GM13977 (cell line): Measurements from ENCODE around the gene MEF2A.

ENCODE experiments used
- DNase-seq: peaks from one replicate; pipeline ENCODE4 v3.0.0; 2012; ENCODE audit warnings: low spot score
- in situ Hi-C: fragments of 300-500 bp; cut with MboI; formaldehyde crosslinking; loops from one replicate; pipeline ENCODE4 v1.12.0; 2022; ENCODE audit warnings: low sequenced_read_pairs, low pct_unique_long_range_greater_than_20kb, mixed read lengths, inconsistent platforms; ENCODE audit not compliant: unreplicated experiment
- TF ChIP-seq, protein P1 (sequence below): IDR thresholded peaks from 2 replicates; pipeline ENCODE4 v1.5.1; 2012; ENCODE audit warnings: mild to moderate bottlenecking, control low read depth; ENCODE audit not compliant: insufficient read depth; ENCODE audit errors: extremely low read depth, missing control alignments

The MEF2A gene

DNA sequence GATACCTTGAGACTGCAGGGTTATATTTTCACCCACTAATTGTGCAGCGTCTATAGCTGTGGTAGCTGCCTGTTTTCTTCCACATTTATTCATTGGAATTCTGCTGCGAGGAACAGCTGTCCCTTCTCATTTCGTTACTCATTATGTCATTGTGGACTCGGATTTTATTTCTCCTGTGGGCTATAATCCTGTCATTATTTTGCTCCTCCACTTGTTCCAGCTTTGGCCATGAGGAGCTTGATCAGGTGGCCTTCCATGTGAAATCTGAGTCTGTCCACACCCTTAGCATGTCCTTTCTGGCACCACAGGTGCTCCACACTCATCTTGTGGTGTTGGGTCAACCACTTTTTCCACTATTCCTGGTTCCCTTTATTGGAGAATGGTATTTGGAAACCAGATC is 152.6 kb downstream of the MEF2A start:
- in situ Hi-C loops = loop anchor here (25.0 kb wide), 1 partner anchor 431 kb away; no protein-coding TSS in a partner anchor
- DNase-seq = no peak

DNA sequence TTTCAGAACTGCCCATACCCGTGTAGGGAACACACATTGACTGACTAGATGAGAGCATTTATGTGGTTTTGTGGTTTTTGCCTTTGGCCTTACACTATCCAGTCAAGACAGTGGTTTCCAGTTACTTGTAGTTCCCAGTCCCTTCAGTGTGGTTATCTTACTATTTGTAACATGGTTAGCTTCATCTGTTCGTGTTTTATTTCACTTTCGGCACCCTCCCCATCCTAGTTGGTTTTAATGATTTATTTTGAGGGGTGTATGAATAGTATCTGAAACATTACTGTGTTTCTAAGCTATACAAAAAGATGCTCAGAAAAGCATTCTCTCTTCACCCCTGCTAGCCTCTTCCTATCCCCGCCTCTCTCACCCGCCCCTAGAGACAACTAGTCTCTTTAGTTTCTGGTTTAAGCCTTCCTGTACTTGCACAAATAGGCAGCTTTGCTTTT is 153.3 kb downstream of the MEF2A start:
- in situ Hi-C loops = loop anchor here (25.0 kb wide), 1 partner anchor 432 kb away; no protein-coding TSS in a partner anchor
- peak; percentile 79 for DNase-seq

More for the DNA sequence above, 152.6 kb downstream of the MEF2A start:
- TF ChIP-seq, protein P1, sequence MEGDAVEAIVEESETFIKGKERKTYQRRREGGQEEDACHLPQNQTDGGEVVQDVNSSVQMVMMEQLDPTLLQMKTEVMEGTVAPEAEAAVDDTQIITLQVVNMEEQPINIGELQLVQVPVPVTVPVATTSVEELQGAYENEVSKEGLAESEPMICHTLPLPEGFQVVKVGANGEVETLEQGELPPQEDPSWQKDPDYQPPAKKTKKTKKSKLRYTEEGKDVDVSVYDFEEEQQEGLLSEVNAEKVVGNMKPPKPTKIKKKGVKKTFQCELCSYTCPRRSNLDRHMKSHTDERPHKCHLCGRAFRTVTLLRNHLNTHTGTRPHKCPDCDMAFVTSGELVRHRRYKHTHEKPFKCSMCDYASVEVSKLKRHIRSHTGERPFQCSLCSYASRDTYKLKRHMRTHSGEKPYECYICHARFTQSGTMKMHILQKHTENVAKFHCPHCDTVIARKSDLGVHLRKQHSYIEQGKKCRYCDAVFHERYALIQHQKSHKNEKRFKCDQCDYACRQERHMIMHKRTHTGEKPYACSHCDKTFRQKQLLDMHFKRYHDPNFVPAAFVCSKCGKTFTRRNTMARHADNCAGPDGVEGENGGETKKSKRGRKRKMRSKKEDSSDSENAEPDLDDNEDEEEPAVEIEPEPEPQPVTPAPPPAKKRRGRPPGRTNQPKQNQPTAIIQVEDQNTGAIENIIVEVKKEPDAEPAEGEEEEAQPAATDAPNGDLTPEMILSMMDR = no peak

DNA sequence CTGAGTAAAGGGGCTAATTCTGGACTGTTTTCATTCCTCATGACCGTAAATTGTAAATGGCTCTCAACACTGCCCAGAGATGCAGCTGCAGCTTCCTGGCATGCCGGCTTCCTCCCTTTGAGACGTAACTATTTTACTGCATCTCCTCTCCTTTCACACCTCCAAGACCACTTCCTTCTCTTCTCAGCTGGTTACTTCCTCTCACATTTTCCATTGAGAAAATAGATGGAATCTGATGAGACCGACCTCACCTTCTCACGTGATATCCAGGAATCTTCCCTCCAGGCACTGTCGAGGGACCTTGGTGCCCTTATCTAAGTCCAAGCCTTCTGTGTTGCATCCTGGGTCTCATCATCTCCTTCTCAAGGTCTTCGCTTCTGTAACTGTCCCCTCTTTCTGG is 154.7 kb downstream of the MEF2A start:
- TF ChIP-seq, protein P1 = no peak
- in situ Hi-C loops = loop anchor here (25.0 kb wide), 1 partner anchor 433 kb away; no protein-coding TSS in a partner anchor
- DNase-seq = no peak

More for the DNA sequence above, 153.3 kb downstream of the MEF2A start:
- TF ChIP-seq, protein P1 = no peak

DNA sequence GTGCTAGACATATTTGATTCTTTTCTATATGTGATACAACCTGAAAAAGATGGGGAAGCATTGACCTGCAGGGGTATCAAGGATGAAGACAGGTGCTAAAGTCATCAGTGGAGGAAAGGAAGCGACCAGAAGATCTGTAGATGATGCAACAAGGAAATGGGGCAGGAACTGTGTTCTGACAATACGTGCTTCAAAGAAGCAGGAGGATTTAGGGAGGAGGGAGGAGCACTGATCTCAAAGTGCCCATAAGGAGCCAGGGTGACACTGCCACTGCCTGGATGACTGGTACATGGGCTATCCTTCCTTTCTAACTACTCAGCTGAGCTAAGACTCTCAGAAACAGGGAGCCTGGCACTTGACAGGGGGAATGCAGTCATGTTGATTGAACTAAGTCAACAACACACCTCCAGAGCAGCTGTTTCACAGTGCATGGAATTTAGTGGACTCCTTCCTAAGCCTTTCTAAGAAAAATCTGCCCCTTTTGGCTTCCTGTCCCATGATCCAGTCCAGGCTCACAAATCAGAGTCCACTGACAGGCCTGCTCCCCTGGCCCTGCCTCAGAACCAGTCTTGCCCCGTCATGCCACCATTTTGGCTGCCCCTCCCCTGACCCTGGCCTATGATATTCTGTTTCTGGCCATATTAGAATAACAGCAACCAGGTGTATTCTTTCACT is 155.5 kb downstream of the MEF2A start:
- TF ChIP-seq, protein P1 = no peak
- in situ Hi-C loops = loop anchor here (25.0 kb wide), 1 partner anchor 434 kb away; no protein-coding TSS in a partner anchor
- DNase-seq = no peak

DNA sequence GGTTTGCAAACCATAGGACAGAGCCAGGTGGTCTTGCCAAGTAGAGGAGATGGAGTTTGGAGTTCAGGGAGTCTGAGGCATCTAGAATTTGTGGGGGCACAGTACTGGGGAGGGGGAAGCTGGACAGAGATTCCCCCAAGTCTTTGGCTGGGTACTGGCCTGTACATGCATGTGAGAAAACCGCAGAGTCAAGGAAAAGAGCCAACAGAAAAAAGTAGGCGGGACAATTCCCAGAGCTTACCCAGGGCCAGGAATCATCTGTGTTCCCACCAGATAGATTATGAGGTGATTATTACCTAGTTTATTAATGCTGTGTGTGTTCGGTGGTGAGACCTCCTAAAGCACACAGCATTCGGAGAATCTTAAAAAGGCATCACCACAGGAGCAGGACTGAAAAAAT is 156.1 kb downstream of the MEF2A start:
- TF ChIP-seq, protein P1 = no peak
- in situ Hi-C loops = loop anchor here (25.0 kb wide), 1 partner anchor 435 kb away; no protein-coding TSS in a partner anchor
- DNase-seq = no peak

DNA sequence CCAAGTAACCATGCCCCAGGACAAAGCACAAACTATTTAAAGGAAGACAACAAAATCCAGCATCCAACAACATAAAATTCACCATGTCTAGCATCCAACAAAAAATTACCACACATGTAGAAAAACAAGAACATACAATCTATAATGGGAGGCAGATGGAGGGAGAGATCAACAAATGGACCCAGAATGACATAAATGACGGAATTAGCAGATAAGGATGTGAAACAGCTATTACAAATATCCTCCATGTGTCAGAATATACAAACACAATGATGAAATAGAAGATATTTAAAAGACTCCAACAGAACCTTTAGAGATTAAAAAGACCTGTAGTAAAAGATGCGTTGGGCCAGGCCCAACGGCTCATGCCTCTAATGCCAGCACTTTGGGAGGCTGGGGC is 156.6 kb downstream of the MEF2A start:
- in situ Hi-C loops = loop anchor here (25.0 kb wide), 1 partner anchor 435 kb away; no protein-coding TSS in a partner anchor
- TF ChIP-seq, protein P1 = no peak
- no peak for DNase-seq
